DOHH2 (cell line): ENCODE data around the gene RIBC2.

ENCODE experiments used
- H3F3A ChIP-seq: fragments of 200-600 bp; sonication (generic), shearing (Covaris generic); 2 replicates; pipeline ENCODE4 v1.6.0; 2016; ENCODE audit warnings: antibody characterized with exemption, mild to moderate bottlenecking; ENCODE audit not compliant: control insufficient read depth, insufficient read depth
- H3K27ac ChIP-seq: fragments of 200-600 bp; sonication (generic); 2 replicates; pipeline ENCODE4 v1.5.1; 2014; ENCODE audit warnings: low read depth, mild to moderate bottlenecking, low read length, moderate library complexity
- H3K27me3 ChIP-seq: fragments of 200-600 bp; sonication (generic); 2 replicates; pipeline ENCODE4 v1.6.1; 2014; ENCODE audit warnings: mild to moderate bottlenecking, low read length, mixed read lengths; ENCODE audit not compliant: control insufficient read depth
- H3K36me3 ChIP-seq: fragments of 200-600 bp; sonication (generic); 2 replicates; pipeline ENCODE4 v1.6.1; 2014; ENCODE audit warnings: mild to moderate bottlenecking, low read length, moderate library complexity, mixed read lengths; ENCODE audit not compliant: control insufficient read depth
- H3K4me1 ChIP-seq: fragments of 200-600 bp; sonication (generic); 2 replicates; pipeline ENCODE4 v1.6.1; 2014; ENCODE audit warnings: mild to moderate bottlenecking, low read length, mixed read lengths; ENCODE audit not compliant: control insufficient read depth
- H3K4me2 ChIP-seq: fragments of 200-600 bp; sonication (generic); 2 replicates; pipeline ENCODE4 v1.6.0; 2014; ENCODE audit warnings: mild to moderate bottlenecking, low read length, moderate library complexity
- H3K4me3 ChIP-seq: fragments of 200-600 bp; sonication (generic); 2 replicates; pipeline ENCODE4 v1.5.1; 2014; ENCODE audit warnings: mild to moderate bottlenecking, low read length, mixed read lengths
- H3K79me2 ChIP-seq: fragments of 200-600 bp; sonication (generic); 2 replicates; pipeline ENCODE4 v1.6.1; 2014; ENCODE audit warnings: mild to moderate bottlenecking, low read length, mixed read lengths; ENCODE audit not compliant: control insufficient read depth
- H3K9me2 ChIP-seq: fragments of 200-600 bp; sonication (generic); replicated peaks from 2 replicates; pipeline ENCODE4 v1.6.1; 2014; ENCODE audit warnings: mild to moderate bottlenecking, low read length, mixed read lengths; ENCODE audit not compliant: control insufficient read depth
- H3K9me3 ChIP-seq: fragments of 200-600 bp; sonication (generic); 2 replicates; pipeline ENCODE4 v1.6.1; 2014; ENCODE audit warnings: antibody characterized with exemption, low read length, mixed read lengths; ENCODE audit not compliant: control insufficient read depth, insufficient read depth
- H4K20me1 ChIP-seq: fragments of 200-600 bp; sonication (generic); 2 replicates; pipeline ENCODE4 v1.6.0; 2014; ENCODE audit warnings: low read depth, mild to moderate bottlenecking, antibody characterized with exemption, low read length, moderate library complexity; ENCODE audit not compliant: control insufficient read depth, insufficient read depth
- CTCF ChIP-seq: fragments of 200-600 bp; sonication (generic); IDR thresholded peaks from one replicate; pipeline ENCODE4 v1.5.1; 2014; ENCODE audit warnings: antibody characterized with exemption, mild to moderate bottlenecking, low read depth, low read length; ENCODE audit not compliant: poor library complexity, severe bottlenecking
- EZH2phosphoT487 ChIP-seq: fragments of 200-600 bp; sonication (generic); IDR thresholded peaks from 2 replicates; pipeline ENCODE4 v1.6.1; 2017; ENCODE audit warnings: borderline replicate concordance, mild to moderate bottlenecking, antibody characterized with exemption, low read length, moderate library complexity, mixed read lengths

RIBC2 gene

GRCh38 chr22:45421349-45422055 is 8.0 kb downstream of the RIBC2 start:
- TF ChIP-seq EZH2phosphoT487: no peak
- TF ChIP-seq CTCF: no peak

GRCh38 chr22:45422237-45422983 is 8.9 kb downstream of the RIBC2 start:
- Histone ChIP-seq H3K27ac (no peak overlapping the region), H3F3A (no peaks in the 10 kb centered on the region), H3K4me1 (no peaks in the 10 kb centered on the region), H3K79me2 (no peaks in the 10 kb centered on the region), H3K4me2 (no peak overlapping the region), H3K9me3 (no peaks in the 10 kb centered on the region), H3K27me3 (no peaks in the 10 kb centered on the region; the same call in 1 of the 2 replicates), H3K36me3 (no peaks in the 10 kb centered on the region), H4K20me1 (no peaks in the 10 kb centered on the region), H3K9me2 (no peaks in the 10 kb centered on the region), H3K4me3 (no peak overlapping the region)
- TF ChIP-seq EZH2phosphoT487 (no peak), CTCF (no peak)

More at GRCh38 chr22:45421349-45422055, 8.0 kb downstream of the RIBC2 start:
- Histone ChIP-seq H3K36me3 (no peaks in the 10 kb centered on the region), H3F3A (no peaks in the 10 kb centered on the region), H3K9me3 (no peaks in the 10 kb centered on the region), H3K4me1 (no peaks in the 10 kb centered on the region), H3K79me2 (no peaks in the 10 kb centered on the region), H3K4me3 (no peak overlapping the region), H3K27me3 (no peaks in the 10 kb centered on the region; the same call in 1 of the 2 replicates), H3K4me2 (no peak overlapping the region), H3K9me2 (no peaks in the 10 kb centered on the region), H4K20me1 (no peaks in the 10 kb centered on the region), H3K27ac (no peak overlapping the region)

GRCh38 chr22:45423524-45423923 is 10.0 kb downstream of the RIBC2 start:
- H3K4me1 ChIP-seq: no peaks in the 10 kb centered on the region
- H3K4me3 ChIP-seq: no peak overlapping the region
- no peaks in the 10 kb centered on the region for H3F3A ChIP-seq
- no peak overlapping the region for H3K27ac ChIP-seq
- no peaks in the 10 kb centered on the region; the same call in 1 of the 2 replicates for H3K27me3 ChIP-seq
- H3K79me2 ChIP-seq: no peaks in the 10 kb centered on the region
- TF ChIP-seq EZH2phosphoT487 (no peak), CTCF (no peak)
- no peaks in the 10 kb centered on the region for H3K9me2 ChIP-seq
- H3K36me3 ChIP-seq: no peaks in the 10 kb centered on the region
- no peaks in the 10 kb centered on the region for H3K9me3 ChIP-seq
- H4K20me1 ChIP-seq: no peaks in the 10 kb centered on the region
- no peak overlapping the region for H3K4me2 ChIP-seq
